Naive B cell (primary cell): ENCODE results near the gene MRPL24. TPM values are rescaled to one million over a fixed set of nuclear protein-coding genes. Genes with fewer than 3 reads are reported as not detected.

Experiments
- ATAC-seq, 2 donors: fragments of 150-1000 bp; cut with Tn5 transposase; 2 replicates each; pipeline ENCODE4 v1.10.0; 2021; ENCODE audit warnings: low read depth in 2 of 2, mild to moderate bottlenecking in 2 of 2, moderate library complexity in 2 of 2
- DNase-seq: peaks from one replicate; pipeline ENCODE4 v3.0.0; 2022
- H3K27ac Mint-ChIP-seq, 6 donors: one replicate each; pipeline ENCODE4 v1.8.0; 2020 to 2022; ENCODE audit warnings: mild to moderate bottlenecking in 6 of 6, mixed read lengths in 6 of 6, moderate library complexity in 5 of 6, inconsistent platforms in 2 of 6
- H3K27me3 Mint-ChIP-seq, 3 donors: one replicate each; pipeline ENCODE4 v1.8.0; 2021 to 2022; ENCODE audit warnings: mixed read lengths in 3 of 3, mild to moderate bottlenecking in 1 of 3
- H3K36me3 Mint-ChIP-seq, 2 donors: one replicate each; pipeline ENCODE4 v1.8.0; 2020 to 2022; ENCODE audit warnings: mixed read lengths in 2 of 2, inconsistent platforms in 1 of 2, mild to moderate bottlenecking in 1 of 2
- H3K4me1 Mint-ChIP-seq, 3 donors: one replicate each; pipeline ENCODE4 v1.8.0; 2020 to 2022; ENCODE audit warnings: mixed read lengths in 3 of 3, inconsistent platforms in 1 of 3, mild to moderate bottlenecking in 1 of 3, moderate library complexity in 1 of 3
- H3K4me3 Mint-ChIP-seq, 8 donors: one replicate each; pipeline ENCODE4 v1.8.0; 2020 to 2022; ENCODE audit warnings: mild to moderate bottlenecking in 8 of 8, mixed read lengths in 8 of 8, moderate library complexity in 8 of 8, inconsistent platforms in 2 of 8
- H3K9me3 Mint-ChIP-seq, 7 donors: one replicate each; pipeline ENCODE4 v1.8.0; 2020 to 2022; ENCODE audit warnings: mixed read lengths in 7 of 7, mild to moderate bottlenecking in 5 of 7, inconsistent platforms in 2 of 7, moderate library complexity in 1 of 7
- polyA plus RNA-seq, 6 donors: library from polyadenylated mRNA; unstranded; fragments of 300-500 nt; fragmentation: Illumina TruSeq; gene quantifications; one replicate each; pipeline ENCODE4 v1.2.3, GENCODE V29; 2021; ENCODE audit warnings: low read depth in 6 of 6

MRPL24 gene
- polyA plus RNA-seq, 6 donors from 2014 or later, result 70.7 to 117 (median 76.1) TPM

GRCh38 chr1:156727926-156728598, 12.8 kb downstream of the MRPL24 start, which contains the start of gene METTL25B:
METTL25B (plus strand) TSS chr1:156728469; CDS start chr1:156729105, 636 bp downstream.
- peak; percentile 44 to 52 for ATAC-seq
- Mint-ChIP-seq H3K27me3 (no peaks in the 10 kb centered on the region), H3K4me1 (peaks cover 30 to 36% (median 36%) of the 10 kb centered on the region in 3 donors), H3K4me3 (no peak within 1 kb of the TSS), H3K27ac (peak within 1 kb of the TSS in 4 of 6 donors; percentile 97 to 99 (median 99)), H3K9me3 (no peaks in the 10 kb centered on the region), H3K36me3 (peaks cover 15 to 16% of the 10 kb centered on the region in 2 donors)
- DNase-seq, result no peak

- peaks cover 24 to 36% (median 31%) of the 10 kb centered on the region in 3 donors for H3K4me1 Mint-ChIP-seq
- H3K36me3 Mint-ChIP-seq, result peaks cover 11 to 16% of the 10 kb centered on the region in 2 donors
- H3K4me3 Mint-ChIP-seq, result no peak overlapping the region
- peak overlapping the region in 4 of 6 donors; percentile 97 to 99 (median 99) for H3K27ac Mint-ChIP-seq
- no peaks in the 10 kb centered on the region for H3K9me3 Mint-ChIP-seq
- H3K27me3 Mint-ChIP-seq, result no peaks in the 10 kb centered on the region
- DNase-seq (no peak), ATAC-seq (no peak)
Observed at GRCh38 chr1:156727492-156727891, 13.4 kb downstream of the MRPL24 start.

- Mint-ChIP-seq H3K9me3 (no peaks in the 10 kb centered on the region), H3K27me3 (no peaks in the 10 kb centered on the region), H3K36me3 (peaks cover 11 to 16% of the 10 kb centered on the region in 2 donors), H3K27ac (peak overlapping the region in 1 of 6 donors; percentile 99), H3K4me1 (peaks cover 24 to 36% (median 31%) of the 10 kb centered on the region in 3 donors), H3K4me3 (no peak overlapping the region)
- no peak for ATAC-seq
- no peak for DNase-seq
Observed at GRCh38 chr1:156726549-156727226, 14.2 kb downstream of the MRPL24 start.

- H3K9me3 Mint-ChIP-seq, result no peaks in the 10 kb centered on the region
- H3K4me3 Mint-ChIP-seq, result no peak overlapping the region
- DNase-seq (peak; percentile 81), ATAC-seq (peak; percentile 29 to 34)
- H3K27ac Mint-ChIP-seq, result no peak overlapping the region
- peaks cover 24 to 31% (median 30%) of the 10 kb centered on the region in 3 donors for H3K4me1 Mint-ChIP-seq
- H3K27me3 Mint-ChIP-seq, result no peaks in the 10 kb centered on the region
- H3K36me3 Mint-ChIP-seq, result peaks cover 11 to 16% of the 10 kb centered on the region in 2 donors
Observed at GRCh38 chr1:156725683-156726280, 15.1 kb downstream of the MRPL24 start.

- H3K27ac Mint-ChIP-seq, result no peak overlapping the region
- no peak overlapping the region for H3K4me3 Mint-ChIP-seq
- no peaks in the 10 kb centered on the region for H3K27me3 Mint-ChIP-seq
- no peaks in the 10 kb centered on the region for H3K9me3 Mint-ChIP-seq
- H3K4me1 Mint-ChIP-seq, result peaks cover 15 to 21% (median 18%) of the 10 kb centered on the region in 3 donors
- DNase-seq (no peak), ATAC-seq (no peak)
- peaks cover 17 to 22% of the 10 kb centered on the region in 2 donors for H3K36me3 Mint-ChIP-seq
Observed at GRCh38 chr1:156721535-156721934, 19.4 kb downstream of the MRPL24 start.

GRCh38 chr1:156721131-156721530, 19.8 kb downstream of the MRPL24 start:
- Mint-ChIP-seq H3K4me3 (no peak overlapping the region), H3K9me3 (no peaks in the 10 kb centered on the region), H3K27ac (no peak overlapping the region), H3K4me1 (peaks cover 15 to 21% (median 18%) of the 10 kb centered on the region in 3 donors), H3K27me3 (no peaks in the 10 kb centered on the region), H3K36me3 (peaks cover 17 to 24% of the 10 kb centered on the region in 2 donors)
- no peak for DNase-seq
- no peak for ATAC-seq

GRCh38 chr1:156717351-156717750, 23.5 kb downstream of the MRPL24 start:
- Mint-ChIP-seq H3K27me3 (no peaks in the 10 kb centered on the region), H3K9me3 (no peaks in the 10 kb centered on the region), H3K4me1 (peaks cover 5 to 19% (median 9%) of the 10 kb centered on the region in 3 donors), H3K27ac (no peak overlapping the region), H3K36me3 (peaks cover 13 to 25% of the 10 kb centered on the region in 2 donors), H3K4me3 (no peak overlapping the region)
- ATAC-seq (no peak), DNase-seq (no peak)

GRCh38 chr1:156714830-156715229, 26.1 kb downstream of the MRPL24 start:
- Mint-ChIP-seq H3K27ac (no peak overlapping the region), H3K27me3 (no peaks in the 10 kb centered on the region), H3K4me3 (no peak overlapping the region), H3K36me3 (peaks cover 13 to 25% of the 10 kb centered on the region in 2 donors), H3K9me3 (no peaks in the 10 kb centered on the region), H3K4me1 (peaks cover 3 to 17% (median 9%) of the 10 kb centered on the region in 3 donors)
- ATAC-seq, result no peak
- no peak for DNase-seq

- Mint-ChIP-seq H3K9me3 (no peaks in the 10 kb centered on the region), H3K36me3 (peaks cover 13 to 25% of the 10 kb centered on the region in 2 donors), H3K27me3 (no peaks in the 10 kb centered on the region), H3K4me1 (peaks cover 5 to 16% (median 9%) of the 10 kb centered on the region in 3 donors), H3K27ac (peak overlapping the region in 2 of 6 donors; percentile 39 to 72), H3K4me3 (no peak overlapping the region)
- ATAC-seq (no peak), DNase-seq (no peak)
Observed at GRCh38 chr1:156712626-156713025, 28.3 kb downstream of the MRPL24 start.

- no peak overlapping the region for H3K4me3 Mint-ChIP-seq
- peaks cover 0 to 2% (median 0%) of the 10 kb centered on the region in 3 donors for H3K27me3 Mint-ChIP-seq
- peaks cover 8 to 18% of the 10 kb centered on the region in 2 donors for H3K36me3 Mint-ChIP-seq
- no peak for ATAC-seq
- peaks cover 12 to 22% (median 19%) of the 10 kb centered on the region in 3 donors for H3K4me1 Mint-ChIP-seq
- no peak overlapping the region for H3K27ac Mint-ChIP-seq
- H3K9me3 Mint-ChIP-seq, result no peaks in the 10 kb centered on the region
- no peak for DNase-seq
Observed at GRCh38 chr1:156711011-156711817, 29.7 kb downstream of the MRPL24 start.

- H3K27ac Mint-ChIP-seq, result peak overlapping the region in 2 of 6 donors; percentile 37 to 86
- peaks cover 0 to 12% (median 0%) of the 10 kb centered on the region in 3 donors for H3K27me3 Mint-ChIP-seq
- H3K9me3 Mint-ChIP-seq, result no peaks in the 10 kb centered on the region
- peaks cover 17 to 23% (median 21%) of the 10 kb centered on the region in 3 donors for H3K4me1 Mint-ChIP-seq
- no peak for ATAC-seq
- H3K4me3 Mint-ChIP-seq, result no peak overlapping the region
- no peak for DNase-seq
- H3K36me3 Mint-ChIP-seq, result peaks cover 2 to 5% of the 10 kb centered on the region in 2 donors
Observed at GRCh38 chr1:156709757-156710489, 31.0 kb downstream of the MRPL24 start.

GRCh38 chr1:156709031-156709430, 31.9 kb downstream of the MRPL24 start:
- H3K27ac Mint-ChIP-seq, result peak overlapping the region in 1 of 6 donors; percentile 26
- H3K4me3 Mint-ChIP-seq, result peak overlapping the region in 1 of 8 donors; percentile 75
- DNase-seq (no peak), ATAC-seq (no peak)
- H3K4me1 Mint-ChIP-seq, result peaks cover 18 to 32% (median 30%) of the 10 kb centered on the region in 3 donors
- H3K27me3 Mint-ChIP-seq, result peaks cover 6 to 19% (median 7%) of the 10 kb centered on the region in 3 donors
- H3K36me3 Mint-ChIP-seq, result no peaks in the 10 kb centered on the region
- no peaks in the 10 kb centered on the region for H3K9me3 Mint-ChIP-seq
